ENCODE results near the gene RPS6KA3. TPM values are rescaled to one million over a fixed set of nuclear protein-coding genes. Genes with fewer than 3 reads are reported as not detected.

RPS6KA3 gene
- total RNA-seq, 1 donor, result 58.1 TPM

DNA sequence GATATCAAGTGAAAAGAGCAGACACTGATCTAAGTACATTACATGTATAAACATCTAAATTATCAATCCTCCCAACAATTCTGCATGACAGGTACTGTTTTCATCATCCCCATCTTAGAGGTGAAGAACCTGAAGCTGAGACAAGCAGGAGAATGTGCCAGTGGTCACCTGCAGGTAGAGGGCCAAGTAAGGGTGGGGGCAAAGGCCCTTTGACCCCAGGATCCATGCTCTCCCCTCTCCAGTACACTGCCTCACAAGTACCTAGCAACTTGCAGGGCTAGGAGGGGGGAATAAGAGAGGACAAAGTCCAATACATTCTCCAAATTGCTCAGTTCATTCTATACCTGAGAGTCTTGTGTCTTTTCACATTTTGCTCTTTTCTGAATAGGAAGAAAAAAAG, 141.7 kb downstream of the RPS6KA3 start:
- no peak for TF ChIP-seq CTCF (IDR thresholded peaks at IDR 0.05; ENCODE audit: insufficient read depth, low read length)
- no peak overlapping the region for H3K4me3 ChIP-seq (ENCODE audit: low read depth, low read length)

GRCh38 chrX:20118065-20118824, 148.5 kb downstream of the RPS6KA3 start:
- no peak for TF ChIP-seq CTCF (IDR thresholded peaks at IDR 0.05; ENCODE audit: insufficient read depth, low read length)
- no peak overlapping the region for H3K4me3 ChIP-seq (ENCODE audit: low read depth, low read length)
- DNase-seq (ENCODE audit: low read depth), result no peak

More for the DNA sequence above, 141.7 kb downstream of the RPS6KA3 start:
- DNase-seq (ENCODE audit: low read depth), result no peak

DNA sequence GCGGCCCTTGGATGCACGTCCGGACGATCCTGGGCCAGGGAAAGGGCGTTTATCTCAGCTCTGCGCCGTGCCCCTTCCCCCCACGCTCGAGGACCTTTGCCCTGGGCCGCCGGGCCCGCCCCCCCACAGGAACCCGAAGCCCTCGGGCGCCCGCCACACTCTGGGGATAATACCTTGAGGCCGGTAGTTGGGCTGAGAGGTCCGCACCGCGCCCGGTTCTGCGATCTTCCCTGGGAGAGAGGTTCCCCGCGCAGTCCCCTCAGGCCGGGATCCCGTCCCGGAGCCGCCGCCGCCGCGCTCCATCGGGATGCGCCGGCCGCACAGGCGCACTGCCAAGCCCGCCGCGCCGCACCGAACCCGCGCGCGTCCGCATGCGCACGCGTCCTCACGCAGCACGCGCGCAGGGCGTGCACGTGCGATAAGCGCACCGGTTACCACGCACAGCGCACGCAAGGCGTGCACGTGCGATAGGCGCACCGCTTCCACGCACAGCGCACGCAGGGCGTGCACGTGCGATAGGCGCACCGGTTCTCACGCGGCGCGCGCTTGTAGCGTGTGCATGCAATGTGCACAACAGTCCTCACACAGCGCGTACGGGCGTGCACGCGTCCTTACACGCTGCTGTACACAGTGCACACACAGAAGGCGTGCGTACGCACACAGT, 150.0 kb downstream of the RPS6KA3 start, which contains the start of gene MAP7D2:
TSS of gene MAP7D2 (minus strand) at position 331 of the 664 bp plus-strand sequence. CDS start at position 303, 28 bp downstream.
- H3K4me3 ChIP-seq (ENCODE audit: low read depth, low read length), result peak within 1 kb of the TSS; percentile 33
- no peak for DNase-seq (ENCODE audit: low read depth)
- no peak for TF ChIP-seq CTCF (IDR thresholded peaks at IDR 0.05; ENCODE audit: insufficient read depth, low read length)

DNA sequence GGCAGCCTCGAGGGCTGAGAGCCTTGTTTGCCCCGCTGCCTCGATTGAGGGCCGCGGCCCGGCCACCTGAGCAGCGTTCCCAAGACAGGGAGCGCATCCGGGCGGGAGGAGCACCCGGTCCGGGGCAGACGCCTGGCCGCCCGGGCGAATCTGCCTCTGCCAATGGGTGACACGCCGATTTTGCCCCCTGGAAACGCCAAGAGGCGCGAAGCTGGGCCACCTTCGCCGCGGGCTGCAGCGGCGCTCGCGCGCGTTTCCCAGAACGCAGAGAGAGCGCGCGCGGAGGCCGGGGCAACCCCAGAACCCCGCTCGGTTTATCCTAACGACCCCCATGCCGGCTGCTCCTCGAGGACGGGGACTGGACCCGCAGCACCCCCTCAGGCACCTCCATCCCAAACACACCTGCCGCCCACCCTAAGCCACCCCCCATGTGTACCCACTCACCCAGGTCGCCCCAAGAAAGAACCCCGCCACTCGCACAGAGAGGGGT, 150.6 kb downstream of the RPS6KA3 start:
- no peak for TF ChIP-seq CTCF (IDR thresholded peaks at IDR 0.05; ENCODE audit: insufficient read depth, low read length)
- H3K4me3 ChIP-seq (ENCODE audit: low read depth, low read length), result peak overlapping the region; percentile 33
- no peak for DNase-seq (ENCODE audit: low read depth)

DNA sequence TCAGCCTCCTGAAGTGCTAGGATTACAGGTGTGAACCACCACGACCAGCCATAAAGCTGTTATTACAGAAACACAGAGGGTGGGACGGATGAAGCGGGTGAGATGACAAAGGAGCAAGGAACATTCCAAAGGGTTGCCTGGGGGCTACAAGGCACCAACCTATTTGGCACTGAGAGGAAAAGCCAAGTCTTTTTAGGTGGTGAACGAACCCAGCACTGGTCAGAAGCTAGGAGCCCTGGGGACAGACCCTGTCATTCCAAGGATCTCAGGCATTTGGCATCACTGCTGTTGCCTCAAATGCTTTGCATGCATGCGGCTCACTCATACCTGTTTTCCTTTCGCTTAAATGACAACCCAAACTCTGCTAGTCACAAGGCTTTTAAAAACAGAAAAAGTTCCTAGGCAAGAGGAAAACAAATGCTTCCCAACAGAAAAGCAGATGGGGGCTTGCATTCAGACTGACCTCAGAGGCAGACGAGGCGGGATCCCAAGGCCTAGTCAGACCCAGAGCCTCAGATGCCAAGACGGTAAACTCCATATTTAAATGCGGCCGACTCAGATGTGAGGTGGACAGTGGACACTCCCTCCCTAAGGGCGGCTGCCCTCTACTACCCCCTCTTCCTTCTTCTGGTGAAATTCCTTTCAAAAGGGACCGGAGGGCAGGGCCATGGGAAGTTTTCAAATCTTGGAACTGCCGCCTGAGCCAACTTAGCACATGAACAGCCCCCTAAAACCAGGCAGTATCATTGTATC, 154.5 kb downstream of the RPS6KA3 start:
- TF ChIP-seq CTCF (IDR thresholded peaks at IDR 0.05; ENCODE audit: insufficient read depth, low read length), result no peak
- no peak overlapping the region for H3K4me3 ChIP-seq (ENCODE audit: low read depth, low read length)
- DNase-seq (ENCODE audit: low read depth), result no peak

GRCh38 chrX:20111271-20111670, 155.4 kb downstream of the RPS6KA3 start:
- no peak for DNase-seq (ENCODE audit: low read depth)
- TF ChIP-seq CTCF (IDR thresholded peaks at IDR 0.05; ENCODE audit: insufficient read depth, low read length), result no peak
- H3K4me3 ChIP-seq (ENCODE audit: low read depth, low read length), result no peak overlapping the region

All from fibroblast of the aortic adventitia (primary cell).